PFSK-1 (cell line): Measurements from ENCODE around the gene TH.

Experiments
- FOXP2 ChIP-seq: optimal IDR thresholded peaks from 2 replicates; pipeline ENCODE3; 2011; ENCODE audit warnings: borderline replicate concordance, control low read depth, inconsistent platforms; ENCODE audit not compliant: insufficient read depth; ENCODE audit errors: extremely low read length, extremely low read depth
- POLR2AphosphoS5 ChIP-seq: IDR thresholded peaks from 2 replicates; pipeline ENCODE4 v1.6.1; 2012; ENCODE audit warnings: low read depth, mild to moderate bottlenecking, control low read depth, low read length, moderate library complexity
- REST ChIP-seq, 2 experiments: IDR thresholded peaks; 2 replicates each; pipeline versions ENCODE4 v1.6.1 to v1.8.0; 2011 to 2012; ENCODE audit warnings: low read depth in 2 of 2, low read length in 2 of 2, control low read depth in 1 of 2, inconsistent platforms in 1 of 2, mild to moderate bottlenecking in 1 of 2, moderate library complexity in 1 of 2; ENCODE audit not compliant: insufficient read depth in 1 of 2
- SIN3A ChIP-seq: IDR thresholded peaks from 2 replicates; pipeline ENCODE4 v1.6.1; 2012; ENCODE audit warnings: mild to moderate bottlenecking, low read length, moderate library complexity, borderline replicate concordance; ENCODE audit not compliant: insufficient read depth
- TAF1 ChIP-seq: IDR thresholded peaks from 2 replicates; pipeline ENCODE4 v1.6.1; 2012; ENCODE audit warnings: low read length, control low read depth, borderline replicate concordance; ENCODE audit not compliant: insufficient read depth

Gene TH

GRCh38 chr11:2191883-2192282, 20.3 kb upstream of the TH start:
- TF ChIP-seq SIN3A (no peak), TAF1 (no peak), POLR2AphosphoS5 (no peak), FOXP2 (no peak), REST (IDR thresholded peaks at IDR 0.05; ENCODE audit: insufficient read depth in 1 of 2, low read depth in 2 of 2, low read length in 2 of 2) (no peak)

DNA sequence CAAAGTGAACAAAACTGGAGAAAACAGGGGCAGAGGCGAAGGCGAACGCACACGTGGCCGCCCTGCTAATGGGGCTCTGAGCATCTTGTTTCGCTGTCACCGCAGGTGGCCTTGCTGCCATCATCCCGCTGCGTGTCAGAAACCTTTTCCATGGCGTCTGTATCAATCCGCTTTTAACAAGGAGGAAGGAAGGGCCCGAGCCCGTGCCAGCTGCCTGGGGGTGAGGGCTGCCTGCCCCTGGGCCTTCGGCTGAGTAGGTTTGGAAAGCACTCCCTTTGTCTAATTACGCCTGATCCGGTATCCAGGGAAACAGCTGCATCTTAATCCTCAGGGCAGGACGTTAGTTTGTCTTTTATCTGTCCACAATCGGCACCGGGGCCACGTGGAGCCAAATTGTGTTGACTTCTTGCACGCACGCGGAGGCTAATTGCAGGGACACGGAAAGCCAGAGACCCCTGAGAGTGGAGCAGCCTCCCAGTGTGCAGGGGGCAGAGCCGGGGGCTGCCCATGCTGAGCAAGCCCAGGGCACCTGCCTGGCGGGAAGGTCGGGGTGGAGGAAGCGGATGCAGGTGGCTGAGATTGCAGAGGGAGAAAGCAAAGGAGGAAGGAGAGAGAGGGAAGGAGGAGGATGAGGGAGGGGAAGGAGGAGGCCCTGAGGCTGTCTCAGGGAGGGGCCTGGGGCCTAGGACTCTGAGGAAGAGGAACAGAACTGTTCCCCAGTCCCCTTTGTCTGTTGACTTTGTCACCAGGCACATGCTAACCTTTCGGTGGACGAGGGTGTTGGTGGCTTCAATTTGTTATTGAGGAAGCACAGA, 19.2 kb upstream of the TH start:
- no peak for TF ChIP-seq REST (IDR thresholded peaks at IDR 0.05; ENCODE audit: insufficient read depth in 1 of 2, low read depth in 2 of 2, low read length in 2 of 2)

DNA sequence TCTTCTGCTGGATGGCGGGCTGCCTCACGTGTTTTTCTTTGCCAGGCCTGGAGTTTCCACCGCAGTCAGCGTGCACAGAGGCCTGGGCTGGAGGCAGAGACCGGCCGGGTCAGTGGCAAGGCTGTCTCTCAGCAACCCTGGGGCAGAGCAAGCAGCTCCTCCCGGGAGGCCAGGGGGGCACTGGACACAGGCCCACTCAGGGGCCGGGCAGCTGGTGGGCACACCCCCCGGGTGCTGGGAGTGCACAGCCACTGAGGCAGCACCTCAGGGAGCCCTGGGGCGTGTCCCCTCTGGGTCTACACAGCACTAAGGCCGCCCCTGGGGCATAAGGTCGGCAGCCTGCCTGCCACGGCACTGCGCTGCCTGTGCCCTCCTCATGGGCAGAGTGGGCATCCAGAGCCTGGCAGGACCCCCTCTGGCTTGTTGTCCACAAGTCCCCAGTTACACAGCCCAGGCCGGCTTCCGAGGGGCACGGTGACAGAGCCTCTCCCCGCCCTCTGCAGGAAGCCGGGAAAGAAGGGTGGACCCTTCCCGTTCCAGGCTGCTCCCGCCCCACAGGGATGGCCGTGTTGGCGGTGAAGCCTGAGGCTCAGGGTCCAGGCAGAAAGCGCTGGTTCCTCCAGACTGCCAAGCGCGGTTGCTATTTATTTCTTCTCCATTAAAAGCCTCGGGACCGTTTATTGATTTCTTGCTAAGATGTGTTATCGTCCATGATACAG, 18.5 kb upstream of the TH start:
- TF ChIP-seq FOXP2 = no peak
- no peak for TF ChIP-seq POLR2AphosphoS5
- TF ChIP-seq SIN3A = no peak

DNA sequence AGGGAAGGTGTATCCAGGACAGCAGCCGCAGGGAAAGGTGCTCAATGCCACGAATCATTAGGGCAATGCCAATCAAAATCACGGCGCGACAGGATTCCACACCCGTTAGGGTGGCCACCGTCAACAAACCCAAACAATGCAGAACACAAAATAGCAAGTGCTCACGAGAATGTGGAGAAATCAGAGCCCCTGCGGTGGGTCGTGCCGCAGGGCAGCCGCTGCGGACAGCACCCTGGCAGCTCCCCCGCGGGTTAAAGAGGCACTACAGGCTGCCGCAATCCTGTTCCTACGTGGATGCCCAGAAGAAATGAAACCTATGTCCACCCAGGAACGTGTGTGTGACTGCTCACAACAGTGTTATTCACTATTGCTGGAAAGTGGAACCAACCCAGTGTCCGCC, 17.1 kb upstream of the TH start:
- TF ChIP-seq TAF1 = no peak
- no peak for TF ChIP-seq POLR2AphosphoS5
- TF ChIP-seq SIN3A = no peak
- TF ChIP-seq REST (IDR thresholded peaks at IDR 0.05; ENCODE audit: insufficient read depth in 1 of 2, low read depth in 2 of 2, low read length in 2 of 2) = no peak
- no peak for TF ChIP-seq FOXP2

- TF ChIP-seq REST (IDR thresholded peaks at IDR 0.05; ENCODE audit: insufficient read depth in 1 of 2, low read depth in 2 of 2, low read length in 2 of 2) = no peak
- no peak for TF ChIP-seq FOXP2
- TF ChIP-seq POLR2AphosphoS5 = no peak
- TF ChIP-seq SIN3A = no peak
- no peak for TF ChIP-seq TAF1
Observed at GRCh38 chr11:2187280-2187707, 15.7 kb upstream of the TH start.
